Bone marrow (tissue), 2 donors: ENCODE data around the gene SDF2L1.
"Not testable (repeated sequence)": the region's sequence is repeated elsewhere in the genome, so short reads cannot be mapped to it uniquely, and the experiment has no call there.

ENCODE experiments used
- DNase-seq, 2 donors: peaks; one replicate each; lab custom pipeline; 2025; lab: John Stamatoyannopoulos, UW

SDF2L1 gene

DNA sequence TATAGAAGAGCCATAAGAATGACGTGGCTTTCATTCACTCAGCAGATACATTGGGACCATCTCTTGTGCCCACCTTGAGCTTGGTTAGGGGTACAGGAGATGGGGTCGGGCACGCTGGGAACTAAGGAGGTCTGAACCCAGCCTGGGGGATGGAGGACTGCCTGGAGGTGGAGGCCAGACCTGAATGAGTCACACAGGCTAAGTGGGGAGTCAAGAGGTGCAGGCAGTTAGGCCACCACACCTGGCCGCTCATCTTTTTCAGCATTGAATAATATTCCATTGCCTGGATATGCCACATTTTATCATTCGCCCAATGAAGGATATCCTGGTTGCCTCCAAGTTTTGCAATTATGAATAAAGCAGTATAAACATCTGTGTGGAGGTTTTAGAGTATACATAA is 19.9 kb downstream of the SDF2L1 start:
- DNase-seq, result no peak

DNA sequence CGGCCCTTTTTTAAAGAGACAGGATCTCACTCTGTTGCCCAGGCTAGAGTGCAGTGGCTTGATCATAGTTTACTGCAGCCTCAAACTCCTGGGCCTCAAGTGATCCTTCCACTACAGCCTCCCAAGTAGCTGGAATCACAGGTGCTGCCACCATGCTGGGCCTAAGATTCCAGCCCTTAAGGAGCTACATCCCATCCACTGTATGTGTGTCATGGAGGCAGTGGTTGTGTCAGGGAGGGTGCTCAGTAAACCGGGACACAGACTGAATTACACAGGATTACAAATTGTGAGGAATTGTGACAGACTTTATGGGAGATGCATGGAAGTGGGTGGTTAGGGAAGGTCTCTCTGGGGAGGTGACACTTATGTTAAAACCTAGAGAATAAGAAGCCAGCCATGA is 21.6 kb downstream of the SDF2L1 start:
- no peak for DNase-seq

DNA sequence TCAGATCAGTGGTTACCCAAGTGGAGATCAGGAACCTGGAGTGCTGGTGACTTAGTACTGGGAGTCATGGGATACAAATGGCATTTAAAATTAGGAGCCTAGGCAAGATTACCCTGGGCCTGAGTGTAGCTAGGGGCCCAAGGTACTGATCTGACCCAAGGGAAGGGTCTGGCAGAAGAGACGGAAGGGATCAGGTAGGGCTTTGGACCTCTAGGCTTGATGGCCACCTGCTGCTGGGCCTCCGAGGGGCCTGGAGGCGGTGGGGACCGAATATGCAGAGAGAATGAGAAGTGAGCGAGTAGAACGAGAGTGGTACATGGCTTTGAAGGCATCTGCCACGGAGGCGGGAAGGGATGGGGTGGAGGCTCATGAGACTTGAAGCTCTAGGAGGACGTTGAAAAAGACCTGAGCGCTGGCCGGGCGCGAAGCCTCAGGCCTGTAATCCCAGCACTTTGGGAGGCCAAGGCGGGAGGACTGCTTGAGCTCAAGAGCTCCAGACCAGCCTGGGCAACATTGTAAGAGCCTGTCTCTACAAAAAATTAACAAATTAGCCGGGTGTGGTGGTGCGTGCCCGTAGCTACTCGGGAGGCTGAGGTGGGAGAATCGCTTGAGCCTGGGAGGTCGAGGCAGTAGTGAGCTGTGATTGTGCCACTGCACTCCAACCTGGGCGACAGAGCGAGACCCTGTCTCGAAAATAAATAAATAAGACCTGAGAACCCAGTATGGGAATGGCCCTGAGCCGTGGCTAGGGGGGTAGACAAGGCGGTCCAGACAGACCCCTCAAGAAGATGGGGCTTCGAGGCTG is 23.1 kb downstream of the SDF2L1 start:
- DNase-seq, result no peak

DNA sequence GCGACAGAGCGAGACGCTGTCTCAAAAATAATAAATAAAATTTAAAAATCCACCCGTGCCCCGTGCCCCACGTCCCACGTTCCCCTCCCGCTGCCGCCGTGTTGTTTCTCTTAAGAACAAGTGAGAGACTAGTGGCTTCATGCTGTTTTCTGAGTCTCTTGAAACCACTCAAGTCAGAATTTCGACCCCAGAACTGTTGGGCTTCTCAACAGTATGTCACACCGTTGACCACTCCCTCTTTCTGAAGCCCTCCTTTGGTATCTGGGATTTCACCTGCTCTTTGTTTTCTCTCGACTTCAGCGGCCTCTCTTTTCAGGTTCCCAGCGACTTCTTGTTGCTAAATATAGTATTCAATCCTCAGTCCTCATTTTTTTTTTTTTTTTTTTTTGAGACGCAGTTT is 24.7 kb downstream of the SDF2L1 start:
- no peak for DNase-seq

DNA sequence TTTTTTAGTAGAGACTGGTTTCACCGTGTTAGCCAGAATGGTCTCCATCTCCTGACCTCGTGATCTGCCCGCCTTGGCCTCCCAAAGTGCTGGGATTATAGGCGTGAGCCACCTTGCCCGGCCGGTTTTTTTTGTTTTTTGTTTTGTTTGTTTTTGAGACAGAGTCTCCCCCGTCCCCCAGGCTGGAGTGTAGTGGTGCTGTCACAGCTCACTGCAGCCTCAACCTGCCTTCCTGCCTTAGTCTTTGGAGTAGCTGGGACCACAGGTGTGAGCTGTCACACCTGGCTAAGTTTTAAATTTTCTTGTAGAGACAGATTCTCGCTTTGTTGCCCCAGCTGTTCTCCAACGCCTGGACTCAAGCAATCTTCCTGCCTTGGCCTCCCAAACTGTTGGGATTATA is 26.9 kb downstream of the SDF2L1 start:
- no peak for DNase-seq

DNA sequence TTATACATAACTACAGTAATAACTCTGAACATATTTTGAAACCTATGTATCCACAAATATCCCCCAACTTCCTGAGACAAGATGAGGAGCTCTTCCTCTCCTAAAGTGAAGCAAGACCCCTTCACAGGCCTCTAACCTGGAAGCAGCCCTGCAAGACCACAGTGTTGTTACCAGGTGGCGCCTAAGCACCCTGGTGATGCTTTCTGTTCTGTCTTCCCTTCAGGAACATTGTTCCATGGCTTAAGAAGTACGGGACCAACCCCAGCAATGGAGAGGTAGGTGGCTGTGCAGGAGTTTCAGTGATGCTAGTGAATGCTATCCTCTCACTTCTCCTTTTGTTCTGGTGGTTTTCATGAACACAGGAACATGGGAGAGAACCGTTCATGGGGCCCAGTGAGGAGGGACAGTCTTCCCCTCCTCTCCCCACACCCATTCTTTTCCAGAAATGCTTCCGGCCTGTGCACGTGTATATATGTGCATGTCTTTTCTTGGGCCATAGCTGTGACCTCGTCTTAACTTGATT is 30.1 kb downstream of the SDF2L1 start:
- no peak for DNase-seq

DNA sequence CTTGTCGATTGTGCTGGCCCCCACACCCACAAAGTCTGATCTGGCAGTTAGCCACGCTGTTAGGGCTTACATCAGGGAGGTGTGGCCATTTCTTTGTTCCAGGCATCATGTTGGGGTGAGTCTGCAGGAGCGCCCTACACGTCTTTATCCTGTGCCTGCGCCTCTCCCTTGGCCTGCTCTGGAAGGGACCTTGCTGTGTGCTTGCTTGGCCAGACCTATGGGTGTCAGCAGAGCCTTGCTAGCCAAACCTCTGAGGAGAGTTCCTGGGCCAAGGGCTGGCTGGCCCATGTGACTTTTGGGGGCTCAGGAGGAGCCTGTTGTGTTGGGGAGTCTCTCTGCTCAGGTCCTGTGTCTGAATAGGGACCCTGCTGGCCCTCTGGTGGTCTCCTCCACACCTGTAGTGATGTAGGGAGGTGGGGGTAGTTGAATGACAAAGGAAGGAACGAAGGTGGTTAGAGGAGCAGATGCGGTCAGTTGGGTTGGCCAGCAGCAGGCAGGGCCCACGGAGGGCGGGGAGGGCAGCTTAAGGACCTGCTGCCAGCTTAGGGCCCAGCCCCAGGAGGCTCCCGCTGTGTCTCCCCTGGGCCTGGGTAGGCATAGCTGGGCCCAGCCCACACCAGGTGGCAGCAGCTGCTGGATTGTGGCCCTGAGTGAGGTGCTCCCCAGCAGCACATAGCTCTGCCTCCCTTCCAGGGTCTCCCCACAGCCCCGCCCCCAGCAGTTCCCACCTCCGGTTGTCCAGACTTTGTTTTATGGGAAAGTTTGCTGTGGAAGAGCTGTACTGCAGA is 31.6 kb downstream of the SDF2L1 start:
- no peak for DNase-seq

DNA sequence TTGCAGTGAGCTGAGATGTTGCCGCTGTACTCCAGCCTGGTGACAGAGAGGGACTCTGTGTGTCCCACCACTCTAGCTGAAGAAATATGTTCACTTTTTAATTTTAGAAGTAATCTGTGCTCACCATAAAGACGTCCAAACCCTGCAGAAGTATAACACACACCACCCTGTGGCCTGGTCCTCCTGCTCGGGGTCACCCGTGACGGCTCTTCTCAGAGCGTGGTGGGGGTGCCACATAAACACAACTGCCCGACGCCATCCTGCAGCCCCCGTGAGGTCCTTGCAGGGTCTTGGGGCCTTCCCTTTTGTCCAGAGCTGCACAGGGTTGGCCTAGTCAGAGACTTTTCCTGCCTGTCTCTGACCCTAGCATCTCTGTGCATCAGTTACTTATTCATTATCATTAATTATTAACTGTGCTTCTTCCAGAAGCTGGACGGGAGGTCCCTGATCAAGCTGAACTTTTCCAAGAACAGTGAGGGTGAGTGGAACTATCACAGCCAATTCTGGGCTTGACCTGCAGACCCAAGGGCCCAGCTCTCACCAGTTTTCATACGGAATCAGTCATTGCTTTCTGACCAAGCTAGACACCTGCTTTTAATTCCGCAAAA is 32.6 kb downstream of the SDF2L1 start:
- DNase-seq, result no peak

DNA sequence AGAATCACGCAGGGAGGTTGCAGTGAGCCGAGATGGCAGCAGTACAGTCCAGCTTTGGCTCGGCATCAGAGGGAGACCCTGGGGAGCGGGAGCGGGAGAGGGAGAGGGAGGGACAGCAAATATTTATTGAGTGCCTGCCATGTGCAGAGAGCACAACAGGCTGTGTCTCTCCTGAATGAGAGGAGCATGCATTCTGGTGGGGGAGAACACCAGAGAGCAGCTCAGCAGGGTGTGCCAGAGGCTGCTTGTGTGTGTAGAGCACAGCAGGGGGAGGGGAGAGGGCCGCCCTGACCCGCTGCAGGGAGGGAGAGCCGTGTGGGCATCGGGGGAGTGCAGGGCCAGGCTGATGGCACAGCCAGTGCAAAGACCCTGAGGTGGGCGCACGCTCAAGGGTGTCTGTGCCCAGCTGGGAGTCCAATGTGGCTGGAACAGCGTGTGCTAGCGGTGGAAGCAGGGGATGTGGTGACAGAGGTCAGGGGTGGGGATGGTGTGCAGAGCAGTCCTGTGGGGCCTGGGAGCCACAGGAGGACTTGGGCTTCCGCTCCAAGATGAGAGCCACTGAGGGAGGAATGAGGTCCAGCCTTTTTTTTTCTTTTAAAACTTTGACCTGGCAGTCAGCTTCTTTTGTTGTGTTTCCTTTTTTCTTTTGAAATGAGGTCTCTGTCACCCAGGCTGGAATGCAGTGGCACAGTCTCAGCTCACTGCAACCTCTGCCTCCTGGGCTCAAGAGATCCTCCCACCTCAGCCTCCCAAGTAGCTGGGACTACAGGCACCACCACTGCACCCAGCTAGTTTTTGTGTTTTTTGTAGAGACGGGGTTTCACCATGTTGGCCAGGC is 35.7 kb downstream of the SDF2L1 start:
- DNase-seq, result no peak

DNA sequence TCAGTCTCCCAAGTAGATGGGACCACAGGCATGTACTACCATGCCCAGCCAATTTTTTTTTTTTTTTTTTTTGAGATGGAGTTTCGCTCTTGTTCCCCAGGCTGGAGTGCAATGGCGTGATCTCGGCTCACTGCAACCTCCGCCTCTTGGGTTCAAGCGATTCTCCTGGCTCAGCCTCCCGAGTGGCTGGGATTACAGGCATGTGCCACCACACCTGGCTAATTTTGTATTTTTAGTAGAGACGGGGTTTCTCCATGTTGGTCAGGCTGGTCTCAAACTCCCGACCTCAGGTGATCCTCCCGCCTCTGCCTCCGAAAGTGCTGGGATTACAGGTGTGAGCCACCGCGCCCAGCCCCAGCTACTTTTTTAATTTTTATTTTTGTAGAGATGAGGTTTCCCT is 36.7 kb downstream of the SDF2L1 start:
- not testable (repeated sequence) for DNase-seq

DNA sequence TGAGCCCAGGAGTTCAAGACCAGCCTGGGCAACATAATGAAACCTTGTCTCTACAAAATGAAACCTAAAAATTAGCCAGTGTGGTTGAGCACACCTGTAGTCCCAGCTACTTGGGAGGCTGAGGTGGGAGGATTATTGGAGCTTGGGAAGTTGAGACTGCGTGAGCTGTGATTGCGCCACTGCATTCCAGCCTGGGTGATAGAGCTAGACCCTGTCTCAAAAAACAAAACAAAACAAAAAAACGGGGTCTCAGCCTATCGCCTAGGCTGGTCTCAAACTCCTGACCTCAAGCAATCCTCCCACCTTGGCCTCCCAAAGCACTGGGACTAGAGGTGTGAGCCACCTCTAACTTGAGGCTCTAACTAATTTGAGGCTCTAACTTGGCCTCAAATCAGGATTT is 37.3 kb downstream of the SDF2L1 start:
- no peak for DNase-seq

DNA sequence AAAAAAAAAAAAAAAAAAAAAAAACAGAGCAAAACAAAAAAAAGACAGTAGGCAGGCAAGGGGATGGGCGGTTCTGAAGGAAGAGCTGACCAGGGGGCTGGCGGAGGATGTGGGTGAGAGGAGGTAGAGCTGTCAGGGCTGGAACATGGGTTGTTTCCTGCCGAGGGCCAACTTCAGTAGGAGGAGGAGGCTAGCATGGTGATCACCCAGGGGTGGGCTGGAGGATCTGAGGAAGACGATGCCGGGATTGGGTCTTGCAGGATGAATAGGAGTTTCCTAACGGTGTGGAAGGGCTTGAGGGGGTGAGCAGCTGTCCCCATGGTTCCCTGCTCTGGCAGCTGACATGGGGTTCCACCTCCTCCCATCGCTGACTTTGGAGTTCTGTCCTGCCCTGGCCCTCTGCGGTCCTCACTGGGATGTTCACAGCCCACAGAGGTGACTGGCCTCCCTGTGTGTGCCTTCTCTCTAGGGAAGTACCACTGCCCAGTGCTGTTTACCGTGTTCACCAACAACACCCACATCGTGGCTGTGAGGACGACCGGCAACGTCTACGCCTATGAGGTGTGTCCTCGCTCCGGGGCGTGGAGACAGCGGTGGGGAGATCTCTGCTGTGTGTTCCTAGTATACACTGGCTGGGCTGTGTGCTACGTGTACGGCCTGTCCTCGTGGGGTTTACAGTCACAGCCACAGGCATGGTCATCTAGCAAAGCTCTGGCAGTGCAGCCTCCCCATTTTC is 38.9 kb downstream of the SDF2L1 start:
- no peak for DNase-seq

DNA sequence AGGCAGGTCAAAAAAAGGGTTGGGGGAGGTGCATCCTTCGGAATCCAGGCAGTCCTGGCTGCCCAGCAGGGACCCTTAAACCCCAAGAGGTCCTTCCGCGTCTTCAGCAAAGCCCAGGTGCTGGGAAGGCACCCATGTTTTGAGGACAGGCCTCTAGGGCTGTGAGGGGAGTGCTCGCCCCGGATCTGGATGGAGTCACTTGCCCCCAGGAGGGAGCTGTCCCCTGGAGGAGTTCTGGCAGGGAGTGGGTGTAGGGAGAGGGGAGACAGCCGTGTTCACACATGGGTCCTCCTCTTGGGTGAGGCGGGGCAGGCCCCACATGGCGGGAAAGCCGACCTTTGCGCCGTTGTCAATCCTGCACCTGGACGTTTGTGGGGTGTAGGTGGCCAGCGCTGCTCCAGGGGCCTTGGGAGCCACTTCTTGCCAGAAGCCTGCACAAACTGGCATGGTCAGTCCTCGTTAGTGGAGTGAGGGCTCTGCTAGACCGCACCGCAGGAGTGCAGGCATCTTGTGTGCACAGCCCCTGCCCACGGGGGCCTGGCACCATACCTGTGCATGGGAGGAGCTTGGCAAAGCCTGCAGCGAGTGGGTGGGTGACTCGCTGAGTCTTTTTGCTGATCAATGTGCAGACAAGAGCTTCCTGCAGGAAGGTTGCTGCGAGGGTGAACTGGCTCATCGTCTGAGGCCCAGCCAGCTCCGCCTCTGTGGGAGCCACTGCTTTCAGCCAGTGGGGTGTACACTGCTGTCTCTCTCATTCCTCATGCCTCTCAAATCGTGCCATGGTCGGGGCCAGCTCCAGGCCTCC is 39.7 kb downstream of the SDF2L1 start:
- DNase-seq, result no peak

DNA sequence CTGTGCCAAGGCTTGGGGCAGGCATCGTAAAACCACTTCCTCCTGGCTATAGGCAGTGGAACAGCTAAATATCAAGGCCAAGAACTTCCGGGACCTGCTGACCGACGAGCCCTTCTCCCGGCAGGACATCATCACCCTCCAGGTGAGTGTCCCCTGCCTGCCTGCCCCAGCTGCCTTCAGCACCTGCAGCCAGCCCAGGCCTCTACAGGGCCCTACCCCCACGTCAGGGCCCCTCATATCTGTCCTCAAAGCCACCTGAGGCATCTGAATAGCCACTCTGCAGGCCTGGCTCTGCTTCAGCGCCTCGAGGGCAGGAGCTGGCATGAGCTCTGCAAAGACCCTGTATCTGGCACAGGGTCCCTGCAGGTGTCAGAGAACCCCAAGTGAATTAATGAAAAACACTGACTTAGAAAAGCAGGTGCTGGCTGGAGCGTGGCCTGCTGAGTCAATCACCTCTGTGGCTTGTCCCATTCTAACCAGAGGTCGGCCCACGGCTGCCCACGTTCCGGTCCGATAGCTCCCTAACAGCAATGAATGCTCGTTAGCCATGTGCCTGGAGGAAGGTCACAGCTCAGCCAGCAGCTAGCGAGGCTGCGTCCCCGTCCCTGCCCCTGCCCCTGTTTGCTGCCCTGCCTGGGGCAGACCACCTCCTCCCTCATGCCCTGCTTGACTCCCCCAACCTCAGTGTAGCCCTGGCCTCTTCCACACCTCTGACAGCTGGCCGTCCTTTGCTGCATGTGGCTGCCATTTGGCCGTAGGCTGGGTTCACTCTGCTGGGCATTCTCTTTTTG is 40.5 kb downstream of the SDF2L1 start:
- DNase-seq, result no peak

DNA sequence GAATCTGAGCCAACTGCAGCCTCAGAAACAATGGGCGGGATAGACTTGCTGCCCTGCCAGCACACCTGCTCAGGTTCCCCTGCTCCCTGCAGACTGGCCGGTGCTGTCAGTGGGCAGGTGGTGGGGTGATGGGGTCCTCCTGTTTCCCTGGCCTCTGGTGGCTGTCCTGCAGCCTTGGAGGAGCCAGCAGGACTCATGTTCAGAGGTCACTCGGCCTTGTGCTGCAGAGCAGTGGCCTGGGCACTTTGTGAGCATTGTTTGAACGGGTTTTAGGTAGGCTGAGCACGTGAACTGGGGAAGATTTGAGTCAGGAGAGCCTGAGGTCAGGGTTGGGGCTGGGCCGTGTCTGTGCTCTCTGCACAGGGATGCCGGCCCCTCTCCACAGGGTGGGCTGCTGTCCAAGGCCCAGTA is 41.3 kb downstream of the SDF2L1 start:
- DNase-seq, result no peak

DNA sequence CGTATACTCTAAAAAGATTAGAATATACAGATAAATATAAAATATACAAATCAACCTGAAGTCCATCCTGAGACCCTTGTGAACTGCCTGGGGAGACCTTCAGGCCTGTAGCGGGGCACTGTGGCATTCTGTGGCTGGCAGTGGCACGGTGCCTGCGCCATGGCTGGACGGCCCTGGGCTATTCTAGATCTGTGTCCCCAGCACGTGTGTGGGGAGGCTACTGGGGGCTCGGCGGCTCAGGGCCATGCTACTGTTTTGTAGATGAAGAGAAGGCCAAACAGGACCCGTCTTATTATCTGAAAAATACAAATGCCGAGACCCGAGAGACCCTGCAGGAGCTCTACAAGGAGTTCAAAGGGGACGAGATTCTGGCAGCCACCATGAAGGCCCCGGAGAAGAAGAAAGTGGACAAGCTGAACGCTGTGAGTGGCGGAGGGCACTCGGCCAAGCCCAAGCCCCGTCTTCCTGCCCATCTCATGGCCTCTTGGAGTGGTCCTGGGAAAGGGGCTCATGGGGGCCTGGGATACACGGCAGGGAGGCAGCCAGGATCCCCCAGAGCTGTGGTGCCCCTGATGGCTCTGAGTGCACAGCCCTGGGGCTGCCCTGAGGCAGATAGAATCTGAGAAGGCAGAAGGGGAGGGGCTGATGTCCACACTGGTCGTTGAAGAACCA is 42.5 kb downstream of the SDF2L1 start:
- no peak for DNase-seq

DNA sequence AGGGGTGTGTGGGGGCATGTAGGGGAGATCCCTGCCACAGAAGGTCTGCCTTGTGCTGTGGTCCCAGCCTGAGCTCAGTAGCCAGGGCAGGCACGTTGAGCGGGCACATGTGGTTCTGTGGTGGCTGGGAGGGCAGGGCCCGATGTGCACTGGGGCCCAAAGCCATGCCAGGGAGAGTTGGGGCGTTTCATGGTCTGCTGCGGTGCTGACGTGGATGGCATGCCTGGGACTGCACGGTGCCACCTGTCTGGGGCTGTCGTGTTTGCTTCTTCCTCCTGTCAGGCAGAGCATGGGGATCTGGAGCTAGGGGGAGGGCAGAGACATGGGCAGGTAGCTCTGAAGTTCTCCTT is 43.0 kb downstream of the SDF2L1 start:
- no peak for DNase-seq

DNA sequence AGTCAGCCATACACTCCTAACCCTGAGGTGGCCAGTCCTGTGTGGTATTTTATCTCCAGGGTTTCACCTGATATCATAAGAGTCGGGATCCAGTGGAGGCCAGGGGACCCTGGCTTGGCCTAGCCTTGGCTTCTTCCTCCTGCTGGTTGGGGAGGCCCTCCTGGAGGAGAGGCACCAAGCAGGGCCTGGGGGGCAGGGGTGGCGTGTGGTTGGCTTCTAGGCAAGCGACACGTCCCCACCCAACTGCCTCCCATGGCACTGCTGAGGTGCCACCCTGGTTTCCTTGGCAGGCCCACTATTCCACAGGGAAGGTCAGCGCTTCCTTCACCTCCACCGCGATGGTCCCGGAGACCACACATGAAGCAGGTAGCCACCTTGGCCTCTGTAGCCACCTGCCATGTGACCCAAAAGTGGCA is 44.1 kb downstream of the SDF2L1 start:
- no peak for DNase-seq
